Activated CD4-positive, alpha-beta T cell treated with anti-CD3 and anti-CD28 coated beads, Interleukin-2, Interleukin-6, amounts not matched to agents 100 ng/mL and 50 ng/mL, durations not matched to agents 16 hours and 8 hours (primary cell): ENCODE data around the gene OR2F1.
"Not testable (repeated sequence)": the region's sequence is repeated elsewhere in the genome, so short reads cannot be mapped to it uniquely, and the experiment has no call there.

Experiments
- DNase-seq: peaks from one replicate; pipeline ENCODE4 v3.0.0-alpha.2; 2020

Gene OR2F1

GRCh38 chr7:143958781-143959180, 4.1 kb downstream of the OR2F1 start:
- DNase-seq = no peak

GRCh38 chr7:143960813-143961610, 6.4 kb downstream of the OR2F1 start:
- no peak for DNase-seq

DNA sequence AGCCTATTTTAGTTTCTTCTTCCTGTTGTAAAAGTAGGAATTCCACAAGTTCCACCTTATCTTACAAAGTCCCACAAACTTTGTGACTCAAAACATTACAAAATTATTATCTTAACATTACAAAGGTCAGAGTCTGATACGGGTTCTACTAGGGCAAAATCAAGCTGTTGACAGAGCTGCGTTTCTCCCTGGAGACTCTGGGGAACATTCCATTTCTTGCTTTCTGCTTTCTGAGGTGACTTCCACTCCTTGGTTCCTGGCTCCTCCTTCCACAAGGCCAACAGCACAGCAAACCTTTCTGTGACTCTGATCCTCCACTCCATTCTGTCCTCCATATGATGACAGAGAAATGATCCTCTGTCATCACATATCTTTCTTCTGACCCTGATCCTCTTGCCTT, 10.6 kb downstream of the OR2F1 start:
- no peak for DNase-seq

GRCh38 chr7:143967398-143967797, 12.8 kb downstream of the OR2F1 start:
- no peak for DNase-seq

- no peak for DNase-seq
Observed at GRCh38 chr7:143973870-143974416, 19.3 kb downstream of the OR2F1 start.

DNA sequence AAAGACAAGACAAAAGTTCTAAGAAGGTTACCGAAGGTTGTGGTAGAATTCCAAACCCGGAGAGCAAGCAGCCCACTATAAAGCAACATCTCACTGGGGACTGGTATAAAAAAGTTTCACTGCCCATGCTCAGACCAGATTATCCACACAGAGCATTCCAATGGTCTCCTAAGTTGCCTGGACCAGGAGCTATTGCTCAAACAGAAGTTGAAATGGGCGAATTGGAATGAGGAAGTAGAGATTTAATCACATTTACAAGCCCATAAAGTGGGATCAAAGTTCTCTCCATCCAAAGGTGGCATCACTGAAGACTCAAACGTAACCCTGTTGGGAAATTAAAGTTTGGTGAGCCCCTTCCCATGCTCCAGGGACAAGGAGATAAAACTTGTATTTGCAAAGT, 19.8 kb downstream of the OR2F1 start:
- no peak for DNase-seq

GRCh38 chr7:143975617-143976016, 21.0 kb downstream of the OR2F1 start:
- DNase-seq = no peak

GRCh38 chr7:143978585-143978984, 23.9 kb downstream of the OR2F1 start:
- DNase-seq = no peak

DNA sequence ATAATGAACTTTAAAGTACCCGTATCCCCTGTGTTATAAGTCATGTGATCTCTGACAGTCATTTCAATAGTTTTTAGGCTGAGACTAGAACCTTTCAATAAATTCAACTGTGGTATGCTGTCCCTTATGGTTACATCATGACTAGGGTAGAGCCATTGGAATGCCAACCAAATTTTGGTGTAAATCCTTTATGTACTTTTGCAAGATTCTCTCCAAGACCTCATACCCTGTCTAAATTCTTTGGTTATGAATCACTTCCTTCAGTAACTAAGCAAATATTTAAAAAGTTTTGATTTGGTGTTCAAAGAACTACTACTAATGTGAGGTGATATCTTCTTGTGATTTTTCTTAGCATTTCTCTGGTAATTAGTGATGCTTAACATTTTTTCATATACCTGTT, 24.7 kb downstream of the OR2F1 start:
- no peak for DNase-seq

- DNase-seq = no peak
Observed at GRCh38 chr7:143979998-143980397, 25.4 kb downstream of the OR2F1 start.

- no peak for DNase-seq
Observed at GRCh38 chr7:143980746-143981510, 26.3 kb downstream of the OR2F1 start.

DNA sequence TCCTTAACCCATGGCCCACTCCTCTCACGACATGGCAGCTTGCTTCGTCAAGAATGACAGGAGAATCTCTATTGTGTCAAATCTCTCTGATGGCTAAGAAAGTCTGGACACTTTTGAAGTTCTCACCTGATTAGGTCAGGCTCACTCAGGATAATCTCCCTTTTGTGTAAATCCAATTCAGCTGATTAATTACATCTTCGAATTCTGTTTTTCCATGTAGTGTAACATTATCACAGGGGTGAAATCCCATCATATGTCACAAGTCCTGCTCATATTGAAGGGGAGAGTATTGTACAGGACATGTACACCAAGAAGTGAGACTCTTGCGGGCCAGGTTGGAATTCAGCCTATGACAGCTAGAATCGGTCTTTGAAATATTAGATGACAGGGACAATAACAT, 29.3 kb downstream of the OR2F1 start:
- no peak for DNase-seq

DNA sequence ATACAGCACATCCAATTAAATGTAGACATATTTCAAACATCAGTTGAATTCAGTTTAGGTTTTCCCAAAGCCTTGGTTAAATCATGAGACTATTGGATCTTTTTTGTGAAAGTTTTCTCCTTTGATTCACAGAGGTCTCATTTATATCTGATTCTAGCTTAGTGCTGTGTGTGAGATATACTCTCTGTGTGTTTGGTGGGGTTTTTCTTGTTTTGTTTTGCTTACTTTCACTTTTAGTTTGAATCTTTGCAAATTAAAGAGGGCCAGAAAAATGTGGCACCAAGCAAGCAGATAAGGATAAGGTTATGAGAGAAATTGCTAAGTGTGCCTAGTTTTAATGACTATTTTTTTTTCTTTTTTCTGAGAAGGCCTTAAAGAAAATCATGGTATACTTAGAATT, 32.9 kb downstream of the OR2F1 start:
- DNase-seq = no peak

- DNase-seq = no peak
Observed at GRCh38 chr7:143988976-143989745, 34.5 kb downstream of the OR2F1 start.

DNA sequence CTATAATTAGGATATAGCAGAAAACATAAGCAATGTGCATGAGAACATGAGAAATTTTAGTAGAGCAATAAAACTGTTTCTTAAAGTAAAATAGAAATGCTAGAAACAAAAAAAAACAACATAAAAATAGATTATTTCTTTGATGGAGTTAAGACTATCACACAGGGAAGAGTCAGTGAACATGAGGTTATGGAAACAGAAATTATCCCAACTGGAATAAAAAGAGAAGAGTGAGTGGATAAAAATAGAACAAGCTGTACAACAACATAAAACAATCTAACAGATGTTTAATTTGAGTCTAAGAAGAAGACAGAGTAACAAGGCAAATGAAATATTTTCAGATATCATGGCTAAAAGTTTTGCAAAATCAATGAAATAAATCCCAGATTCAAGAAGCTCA, 38.0 kb downstream of the OR2F1 start:
- DNase-seq = no peak

GRCh38 chr7:143993924-143994323, 39.3 kb downstream of the OR2F1 start:
- DNase-seq = no peak

- no peak for DNase-seq
Observed at GRCh38 chr7:144000020-144000419, 45.4 kb downstream of the OR2F1 start, which contains the start of gene OR6B1. Gene OR6B1, plus strand, starts transcription at chr7:144000320. Its CDS starts 3,677 bp downstream, at chr7:144003997.

GRCh38 chr7:144001543-144001942, 46.9 kb downstream of the OR2F1 start:
- DNase-seq = no peak

- DNase-seq = no peak
Observed at GRCh38 chr7:144004703-144005102, 50.1 kb downstream of the OR2F1 start.

GRCh38 chr7:144006029-144006691, 51.5 kb downstream of the OR2F1 start:
- DNase-seq = no peak

DNA sequence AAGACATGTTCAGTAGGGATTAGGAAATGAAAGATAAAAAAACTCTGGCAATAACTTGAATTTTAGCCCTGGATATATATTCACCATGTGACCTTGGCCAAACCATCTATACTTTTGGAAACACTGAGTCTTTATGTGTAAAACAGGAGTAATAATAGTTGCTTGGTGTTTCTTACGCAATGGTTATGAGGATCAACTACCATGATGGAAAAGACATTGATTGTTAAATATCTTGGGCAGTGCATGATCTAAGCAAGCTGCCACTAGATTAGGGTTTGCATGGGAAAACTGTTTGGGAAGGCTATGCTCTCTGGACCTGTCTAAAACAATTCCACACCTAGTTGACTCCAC, 52.0 kb downstream of the OR2F1 start:
- DNase-seq = no peak

GRCh38 chr7:144009361-144009760, 54.7 kb downstream of the OR2F1 start:
- DNase-seq = no peak

GRCh38 chr7:144010061-144010460, 55.4 kb downstream of the OR2F1 start:
- not testable (repeated sequence) for DNase-seq
